Hepatocyte (in vitro differentiated cells): ENCODE measurements around the gene TRIM49D2.

Experiments used
- CTCF ChIP-seq: fragments of 200-600 bp; sonication (generic); IDR thresholded peaks from 2 replicates; pipeline ENCODE4 v1.5.1; 2016; ENCODE audit warnings: antibody characterized with exemption, mild to moderate bottlenecking; ENCODE audit not compliant: poor library complexity
- EZH2phosphoT487 ChIP-seq: fragments of 200-600 bp; sonication (generic); IDR thresholded peaks from one replicate; pipeline ENCODE4 v1.6.1; 2018; ENCODE audit warnings: antibody characterized with exemption, mild to moderate bottlenecking, low read depth, moderate library complexity; ENCODE audit not compliant: unreplicated experiment, severe bottlenecking

GRCh38 chr11:89922195-89922660 is 1.6 kb upstream of the TRIM49D2 start, which contains the start of gene TRIM49D1:
- TF ChIP-seq CTCF = no peak
- no peak for TF ChIP-seq EZH2phosphoT487
